ENCODE results near the gene PUS7.
"Not testable (repeated sequence)": the region's sequence is repeated elsewhere in the genome, so short reads cannot be mapped to it uniquely, and the experiment has no call there.

The PUS7 gene, protein sequence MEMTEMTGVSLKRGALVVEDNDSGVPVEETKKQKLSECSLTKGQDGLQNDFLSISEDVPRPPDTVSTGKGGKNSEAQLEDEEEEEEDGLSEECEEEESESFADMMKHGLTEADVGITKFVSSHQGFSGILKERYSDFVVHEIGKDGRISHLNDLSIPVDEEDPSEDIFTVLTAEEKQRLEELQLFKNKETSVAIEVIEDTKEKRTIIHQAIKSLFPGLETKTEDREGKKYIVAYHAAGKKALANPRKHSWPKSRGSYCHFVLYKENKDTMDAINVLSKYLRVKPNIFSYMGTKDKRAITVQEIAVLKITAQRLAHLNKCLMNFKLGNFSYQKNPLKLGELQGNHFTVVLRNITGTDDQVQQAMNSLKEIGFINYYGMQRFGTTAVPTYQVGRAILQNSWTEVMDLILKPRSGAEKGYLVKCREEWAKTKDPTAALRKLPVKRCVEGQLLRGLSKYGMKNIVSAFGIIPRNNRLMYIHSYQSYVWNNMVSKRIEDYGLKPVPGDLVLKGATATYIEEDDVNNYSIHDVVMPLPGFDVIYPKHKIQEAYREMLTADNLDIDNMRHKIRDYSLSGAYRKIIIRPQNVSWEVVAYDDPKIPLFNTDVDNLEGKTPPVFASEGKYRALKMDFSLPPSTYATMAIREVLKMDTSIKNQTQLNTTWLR

DNA sequence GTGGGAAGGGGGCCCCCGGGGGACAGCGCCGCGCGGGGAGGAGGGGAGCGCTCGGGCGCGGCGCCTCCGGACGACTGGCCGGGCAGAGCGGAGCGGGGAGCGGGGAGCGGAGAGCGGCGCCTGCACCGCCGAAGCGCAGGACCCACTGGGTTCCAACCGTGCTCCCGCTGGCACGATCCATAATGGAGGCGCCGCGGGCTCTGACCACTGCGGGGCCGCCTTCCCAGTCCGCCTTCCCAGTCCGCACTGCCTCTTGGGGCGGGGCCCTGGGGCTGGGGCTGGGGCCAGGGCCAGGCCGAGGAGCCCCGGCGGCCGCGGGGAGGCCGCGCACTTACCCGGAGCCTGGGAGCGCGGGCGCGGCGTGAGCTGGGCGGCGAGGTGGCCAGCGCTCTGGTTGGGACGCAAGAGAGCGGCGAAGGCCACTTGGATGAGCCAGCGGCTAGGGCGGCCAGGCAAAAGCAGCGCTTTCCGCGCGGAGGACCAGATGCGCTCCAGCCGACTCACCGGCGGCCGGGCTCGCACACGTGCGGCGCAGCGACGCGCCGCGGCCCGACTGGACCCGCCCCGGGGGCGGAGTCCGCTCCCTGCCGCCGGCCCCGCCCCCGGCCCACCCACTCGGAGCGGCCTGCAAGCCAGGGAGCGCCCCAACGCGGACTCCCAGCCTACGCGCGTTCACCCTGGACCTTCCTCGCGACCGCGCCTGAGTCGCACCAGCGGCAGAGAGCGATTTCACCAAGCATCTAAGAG is at the start of gene PUS7:
TSS of gene PUS7 (minus strand) at position 555 of the 747 bp plus-strand sequence. CDS start 13,759 bp downstream, outside the sequence.
- peak; percentile 82 for DNase-seq (ENCODE audit: low read depth)

DNA sequence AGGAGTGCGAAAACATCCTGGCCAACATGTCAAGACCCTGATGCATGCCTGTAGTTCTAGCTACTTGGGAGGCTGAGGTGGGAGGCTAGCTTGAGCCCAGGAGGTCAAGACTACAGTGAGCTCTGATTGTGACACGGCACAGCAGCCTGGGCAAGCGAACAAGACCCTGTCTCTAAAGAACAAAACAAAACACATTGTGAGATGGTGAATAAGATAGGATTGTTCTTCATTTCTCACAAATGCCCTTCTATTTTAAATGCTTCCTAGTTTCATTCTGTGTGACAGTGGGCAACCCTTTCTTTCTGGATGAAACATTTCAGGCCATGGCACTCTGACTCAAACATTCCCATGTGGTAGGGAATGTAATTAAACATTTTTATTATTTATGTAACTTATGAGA is 45.8 kb upstream of the PUS7 start:
- DNase-seq (ENCODE audit: low read depth) = no peak

DNA sequence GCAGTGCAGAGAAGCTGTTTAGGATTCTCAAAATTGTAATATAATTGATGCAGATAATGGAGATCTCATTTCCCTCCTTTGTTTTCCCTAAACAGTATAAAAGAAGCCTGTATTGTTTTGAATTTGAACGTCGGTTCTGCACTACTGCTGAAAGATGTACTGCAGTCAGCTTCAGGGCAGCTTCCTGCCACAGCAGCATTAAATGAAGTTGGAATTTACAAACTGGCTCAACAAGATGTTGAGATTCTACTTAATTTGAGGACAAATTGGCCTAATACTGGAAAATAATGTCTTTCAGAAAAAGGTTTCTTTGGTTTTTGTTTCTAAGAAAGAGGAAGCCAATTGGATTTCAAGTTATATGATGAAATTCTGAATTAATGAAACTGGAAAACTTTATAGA is 45.0 kb upstream of the PUS7 start:
- DNase-seq (ENCODE audit: low read depth) = no peak

DNA sequence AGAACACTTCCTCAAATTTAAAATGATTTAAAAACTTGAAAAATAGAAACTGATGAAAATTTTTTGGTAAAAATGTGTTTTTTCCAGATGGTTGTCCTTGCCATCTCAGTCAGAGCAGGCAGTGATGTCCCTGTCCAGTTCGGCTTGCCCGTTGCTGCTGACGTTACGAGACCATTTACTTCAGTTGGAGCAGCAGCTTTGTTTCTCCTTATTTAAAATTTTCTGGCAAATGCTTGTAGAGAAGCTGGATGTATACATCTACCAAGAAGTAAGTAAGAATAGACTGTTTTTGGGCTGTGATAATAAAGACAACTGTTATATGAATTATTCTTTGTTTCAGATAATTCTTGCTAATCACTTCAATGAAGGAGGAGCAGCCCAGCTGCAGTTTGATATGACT is 43.1 kb upstream of the PUS7 start:
- DNase-seq (ENCODE audit: low read depth) = no peak

DNA sequence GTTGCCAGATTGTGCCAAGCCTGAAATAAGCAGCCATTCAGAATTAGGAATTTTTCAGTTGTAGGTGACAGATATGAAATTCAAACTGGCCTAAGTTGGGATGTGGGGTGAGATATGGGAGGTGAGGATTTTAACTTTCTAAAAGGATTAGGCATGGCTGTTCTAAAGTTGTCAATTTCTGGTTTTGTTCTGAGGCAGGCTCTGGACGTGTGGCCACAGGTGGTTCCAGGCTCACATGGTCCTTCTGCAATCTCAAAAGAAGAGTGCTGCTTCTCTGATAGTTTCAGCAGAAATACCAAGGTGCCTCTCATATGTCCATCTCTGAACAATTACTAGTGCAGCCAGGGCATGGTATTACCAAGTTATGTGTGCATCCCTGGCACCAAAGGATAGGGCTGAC is 37.9 kb upstream of the PUS7 start:
- DNase-seq (ENCODE audit: low read depth) = no peak

DNA sequence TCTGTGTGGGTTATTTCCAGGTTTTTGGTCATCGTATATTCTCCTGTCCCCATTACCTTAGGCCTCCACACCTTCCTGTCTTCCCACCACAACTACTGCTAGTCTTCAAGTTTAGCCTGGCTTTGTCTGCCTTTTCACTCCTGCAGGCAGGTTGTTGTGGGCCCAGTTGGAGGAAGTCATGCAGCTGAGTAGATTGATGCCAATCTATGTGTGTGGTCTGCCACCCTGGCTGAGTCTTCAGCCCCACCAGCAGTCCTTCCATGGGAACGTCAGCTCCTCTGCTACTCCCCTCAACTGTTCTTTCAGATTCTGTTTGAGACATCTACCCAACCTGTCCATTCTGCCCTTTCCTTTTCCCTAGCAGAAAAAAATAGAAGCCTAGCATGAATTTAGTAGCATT is 16.3 kb upstream of the PUS7 start:
- no peak for DNase-seq (ENCODE audit: low read depth)

DNA sequence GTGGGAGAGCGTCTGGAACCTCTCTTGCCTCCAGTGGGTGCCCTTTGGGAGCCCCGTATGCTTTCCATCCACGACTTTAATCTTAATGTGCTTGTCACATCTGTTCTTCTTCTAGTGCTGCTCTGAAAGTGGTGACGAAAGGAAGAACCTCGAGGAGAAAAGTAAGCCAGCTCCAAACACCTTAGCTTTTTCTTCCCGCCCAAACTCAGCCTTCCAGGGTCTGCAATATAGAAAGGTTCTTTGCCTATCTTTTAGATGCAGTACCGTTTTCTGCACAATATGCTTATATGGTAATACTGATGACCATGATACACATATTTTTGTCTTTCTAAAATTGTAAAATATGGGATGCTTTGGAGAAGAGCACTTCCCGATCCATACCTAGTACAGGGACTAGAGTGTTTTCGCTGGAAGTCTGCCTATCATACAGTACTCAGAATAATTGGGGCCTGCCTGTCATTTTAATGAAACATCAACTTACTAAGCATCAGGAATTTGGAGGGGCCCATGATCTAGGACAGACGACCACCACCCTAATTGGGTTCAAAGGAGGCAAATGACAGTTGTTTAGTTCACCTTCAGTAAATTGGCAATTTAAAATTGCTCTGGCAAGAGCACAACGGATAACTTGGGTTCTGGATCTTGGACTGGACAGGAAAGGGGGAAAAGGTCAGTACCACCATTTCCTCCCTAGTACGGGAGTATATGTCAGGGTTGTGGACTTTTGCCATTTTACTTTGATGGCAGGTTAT is 10.8 kb upstream of the PUS7 start:
- DNase-seq (ENCODE audit: low read depth) = no peak

DNA sequence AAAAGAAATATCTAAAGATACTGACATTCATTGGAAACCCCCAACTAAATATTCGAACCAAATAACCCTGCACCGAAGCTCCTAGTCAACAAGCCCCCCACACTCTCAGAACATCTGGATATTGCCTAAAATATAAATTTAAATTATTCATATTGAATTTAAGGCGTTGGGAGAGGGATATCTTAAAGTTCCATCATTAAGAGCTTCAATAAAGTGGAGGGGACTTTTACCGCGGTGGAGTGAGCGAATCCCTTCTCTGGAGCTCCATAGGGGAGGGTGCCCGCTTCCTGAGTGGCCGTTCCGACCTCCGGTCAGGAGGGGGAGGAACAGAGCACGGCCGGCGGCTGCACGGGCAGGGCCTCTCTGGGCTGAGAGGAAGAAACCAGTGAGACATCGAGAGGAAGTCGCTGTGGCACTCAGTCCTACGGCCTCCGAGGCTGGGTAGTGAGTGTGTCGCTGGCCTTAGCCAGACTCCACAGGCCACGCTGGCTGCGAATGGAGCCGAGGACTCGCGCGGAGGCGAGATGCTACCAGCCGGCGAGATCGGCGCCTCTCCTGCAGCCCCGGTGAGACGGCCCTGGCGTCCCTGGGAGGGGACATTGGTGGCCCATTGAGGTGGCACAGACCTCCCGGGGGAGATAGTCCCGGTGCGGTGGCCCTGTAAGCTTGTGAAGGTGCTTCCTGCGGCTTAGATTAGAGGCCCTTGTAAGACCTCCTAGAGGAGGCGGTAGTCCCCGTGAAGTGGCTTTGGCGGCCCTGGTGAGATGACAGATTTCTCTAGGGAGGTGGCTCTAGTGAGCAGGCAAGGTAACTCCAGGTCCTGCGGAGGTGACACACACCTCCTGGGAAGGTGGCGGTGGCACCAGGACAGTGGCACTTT is 10.0 kb upstream of the PUS7 start, which contains the start of gene RINT1:
TSS of gene RINT1 (plus strand) at position 410 of the 880 bp plus-strand sequence. CDS start at position 525, 115 bp downstream.
- peak; percentile 81 for DNase-seq (ENCODE audit: low read depth)

DNA sequence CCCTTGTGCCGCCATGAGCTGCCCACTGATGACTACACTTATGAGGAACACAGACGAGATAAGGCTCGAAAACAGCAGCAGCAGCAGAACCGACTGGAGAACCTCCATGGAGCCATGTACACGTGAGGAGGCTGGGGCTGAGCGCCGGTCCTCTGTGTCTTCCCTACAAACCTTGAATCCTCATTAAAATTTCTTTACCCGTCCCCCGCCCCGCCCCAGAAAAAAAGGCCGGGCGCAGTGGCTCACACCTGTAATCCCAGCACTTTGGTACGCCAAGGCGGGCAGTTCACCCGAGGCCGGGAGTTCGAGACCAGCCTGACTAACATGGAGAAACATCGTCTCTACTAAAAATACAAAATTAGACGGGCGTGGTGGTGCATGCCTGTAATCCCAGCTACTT is 8.5 kb upstream of the PUS7 start:
- no peak for DNase-seq (ENCODE audit: low read depth)

DNA sequence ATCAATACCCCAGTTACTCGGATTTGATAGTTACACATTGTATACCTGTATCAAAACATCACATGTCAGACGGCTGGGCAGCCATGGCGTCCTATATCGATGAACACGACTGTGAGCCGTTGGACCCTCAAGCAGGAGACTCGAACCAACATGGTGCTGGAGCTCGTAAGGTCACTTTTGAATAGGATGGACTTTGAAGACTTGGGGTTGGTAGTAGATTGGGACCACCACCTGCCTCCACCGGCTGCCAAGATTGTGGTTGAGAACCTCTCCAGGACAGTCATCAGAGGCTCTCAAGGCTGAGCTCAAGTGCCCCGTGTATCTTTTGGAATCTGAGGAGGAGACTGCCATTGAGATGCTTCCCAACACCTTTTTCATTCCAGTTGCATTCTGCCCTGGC is 8.1 kb upstream of the PUS7 start:
- DNase-seq (ENCODE audit: low read depth) = no peak

DNA sequence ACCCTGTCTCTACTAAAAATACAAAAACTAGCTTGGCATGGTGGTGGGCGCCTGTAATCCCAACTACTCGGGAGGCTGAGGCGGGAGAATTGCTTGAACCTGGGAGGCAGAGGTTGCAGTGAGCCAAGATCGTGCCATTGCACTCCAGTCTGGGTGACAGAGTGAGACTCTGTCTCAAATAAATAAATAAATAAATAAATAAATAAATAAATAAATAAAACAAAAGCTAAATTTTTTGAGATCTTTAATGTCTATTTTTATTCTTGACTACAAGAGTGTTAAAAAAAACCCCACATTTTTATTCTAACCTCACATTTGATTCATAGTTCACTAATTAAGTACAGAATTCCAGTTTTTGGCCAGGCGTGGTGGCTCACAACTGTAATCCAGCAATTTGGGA is 5.7 kb upstream of the PUS7 start:
- not testable (repeated sequence) for DNase-seq (ENCODE audit: low read depth)

DNA sequence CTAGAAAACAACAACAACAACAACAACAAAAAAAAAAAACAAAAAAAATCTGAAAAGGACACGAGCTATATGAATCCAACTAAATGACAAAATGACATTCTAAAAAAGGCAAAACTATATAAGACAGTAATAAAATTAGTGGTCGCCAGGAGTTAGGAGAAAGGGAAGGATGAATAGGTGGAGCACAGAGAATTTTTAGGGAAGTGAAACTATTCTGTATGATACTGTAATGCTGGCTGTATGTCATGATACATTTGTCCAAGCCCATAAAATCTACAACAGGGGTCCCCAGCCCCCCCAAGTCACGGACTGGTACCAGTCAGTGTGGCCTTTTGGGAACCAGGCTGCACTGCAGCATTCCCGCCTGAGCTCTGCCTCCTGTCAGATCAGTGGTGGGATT is 2.8 kb upstream of the PUS7 start:
- no peak for DNase-seq (ENCODE audit: low read depth)

DNA sequence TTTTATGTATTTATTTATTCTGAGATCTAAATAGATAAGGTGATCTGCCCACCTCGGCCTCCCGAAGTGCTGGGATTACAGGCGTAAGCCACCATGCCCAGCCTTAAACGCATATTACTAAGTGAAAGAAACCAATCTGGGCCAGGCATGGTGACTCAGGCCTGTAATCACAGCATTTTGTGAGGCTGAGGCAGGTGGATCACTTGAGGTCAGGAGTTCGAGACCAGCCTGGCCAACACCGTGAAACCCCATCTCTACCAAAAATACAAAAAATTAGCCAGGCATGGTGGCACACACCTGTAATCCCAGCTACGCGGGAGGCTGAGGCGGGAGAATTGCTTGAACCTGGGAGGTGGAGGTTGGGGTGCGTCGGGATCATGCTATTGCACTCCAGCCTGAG is 2.4 kb upstream of the PUS7 start:
- DNase-seq (ENCODE audit: low read depth) = not testable (repeated sequence)

DNA sequence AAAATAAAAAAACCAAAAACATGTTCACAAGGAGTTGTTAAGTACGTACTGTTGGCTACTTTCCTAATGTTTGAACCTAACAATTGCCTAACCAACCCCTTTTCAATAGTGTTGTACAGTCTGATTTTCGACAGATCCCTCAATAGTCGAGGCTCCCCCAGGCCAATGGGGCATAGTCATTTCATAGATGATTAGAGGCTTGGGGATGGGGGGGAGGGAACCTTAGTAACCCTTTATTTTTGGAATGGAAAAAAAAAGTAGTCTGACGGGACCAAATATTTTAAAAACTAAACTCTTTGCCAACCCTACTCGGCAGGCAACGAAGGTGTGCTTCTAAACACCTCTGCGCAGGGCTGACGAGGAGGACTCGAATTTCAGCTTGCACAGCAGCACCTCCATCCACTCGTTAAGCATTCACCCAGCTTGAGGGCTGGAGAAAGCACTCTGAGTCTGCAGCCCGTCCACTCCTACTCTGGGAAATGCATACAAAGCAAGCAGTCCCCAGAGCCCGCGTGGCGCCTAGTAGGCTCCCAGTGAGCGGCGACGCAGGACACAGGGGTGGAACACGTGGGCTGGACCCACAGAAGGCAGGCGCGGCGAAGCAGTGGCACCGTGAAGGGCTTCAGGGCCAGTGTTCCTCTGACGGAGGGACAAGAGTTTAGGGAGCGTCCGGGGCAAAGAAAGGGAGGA is 899 bp downstream of the PUS7 start:
- no peak for DNase-seq (ENCODE audit: low read depth)

DNA sequence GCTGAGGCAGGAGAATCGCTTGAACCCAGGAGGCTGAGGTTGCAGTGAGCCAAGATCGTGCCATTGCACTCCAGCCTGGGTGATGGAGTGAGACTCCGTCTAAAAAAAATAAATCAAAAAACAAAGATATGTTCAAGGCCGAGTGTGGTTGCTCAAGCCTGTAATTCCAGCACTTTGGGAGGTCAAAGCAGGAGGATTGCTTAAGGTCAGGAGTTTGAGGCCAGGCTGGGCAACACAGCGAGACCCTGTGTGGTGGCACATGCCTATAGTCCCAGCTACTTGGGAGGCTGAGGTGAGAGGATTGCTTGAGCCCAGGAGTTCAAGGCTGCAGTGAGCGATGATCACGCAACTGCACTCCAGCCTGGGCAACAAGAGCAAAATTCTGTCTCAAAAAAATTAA is 1.5 kb downstream of the PUS7 start:
- not testable (repeated sequence) for DNase-seq (ENCODE audit: low read depth)

DNA sequence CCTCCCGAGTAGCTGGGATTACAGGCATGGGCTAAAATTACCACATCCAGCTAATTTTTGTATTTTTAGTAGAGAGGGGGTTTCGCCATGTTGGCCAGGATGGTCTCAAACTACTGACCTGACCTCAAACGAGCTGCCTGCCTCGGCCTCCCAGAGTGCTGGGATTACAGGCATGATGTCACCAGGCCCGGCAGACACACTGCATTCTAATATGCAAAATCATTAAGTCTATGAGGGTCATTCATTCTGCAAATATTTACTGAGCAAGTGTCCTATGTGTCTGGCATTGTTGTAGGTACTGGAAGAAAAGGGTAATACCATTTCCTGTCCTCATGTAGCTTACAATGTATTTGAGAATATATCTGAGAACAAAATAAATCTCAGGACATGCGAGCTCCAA is 2.7 kb downstream of the PUS7 start:
- no peak for DNase-seq (ENCODE audit: low read depth)

DNA sequence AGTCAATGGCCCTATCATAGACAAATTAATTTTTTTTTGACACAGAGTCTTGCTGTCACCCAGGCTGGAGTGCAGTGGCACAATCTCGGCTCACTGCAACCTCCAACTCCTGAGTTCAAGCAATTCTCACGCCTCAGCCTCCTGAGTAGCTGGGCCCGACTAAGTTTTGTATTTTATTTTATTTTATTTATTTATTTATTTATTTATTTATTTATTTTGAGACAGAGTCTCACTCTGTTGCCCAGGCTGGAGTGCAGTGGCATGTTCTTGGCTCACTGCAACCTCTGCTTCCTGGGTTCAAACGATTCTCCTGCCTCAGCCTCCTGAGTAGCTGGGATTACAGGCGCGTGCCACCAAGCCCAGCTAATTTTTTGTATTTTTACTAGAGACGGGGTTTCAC is 6.5 kb downstream of the PUS7 start:
- DNase-seq (ENCODE audit: low read depth) = not testable (repeated sequence)

DNA sequence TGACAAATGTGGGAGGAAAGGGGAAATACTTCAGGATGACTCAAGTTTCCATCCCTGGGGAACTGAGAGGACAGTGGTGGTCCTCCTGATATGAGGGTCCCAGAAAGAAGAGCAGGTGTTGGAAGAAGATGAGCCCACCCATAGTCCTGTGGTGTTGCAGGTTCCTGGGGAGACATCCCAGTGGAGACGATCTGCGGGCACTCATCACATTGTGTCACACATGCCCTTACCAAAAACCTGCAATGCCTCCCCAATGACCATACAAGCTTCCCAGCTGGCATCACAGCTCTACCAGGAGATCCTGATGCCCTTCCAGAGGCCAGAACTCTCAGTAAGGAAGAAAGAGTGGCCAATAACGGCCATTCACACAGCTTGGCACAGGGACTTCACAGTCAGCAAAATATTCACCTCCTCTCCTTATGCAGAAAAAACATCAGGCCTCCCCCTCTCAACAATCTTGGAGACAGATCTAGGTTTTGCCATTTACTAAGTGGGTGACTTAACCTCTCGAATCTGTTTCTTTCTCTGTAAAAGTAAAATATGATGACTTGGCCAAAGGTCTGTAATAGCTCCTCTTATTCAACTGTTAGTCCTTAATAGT is 9.0 kb downstream of the PUS7 start:
- no peak for DNase-seq (ENCODE audit: low read depth)

DNA sequence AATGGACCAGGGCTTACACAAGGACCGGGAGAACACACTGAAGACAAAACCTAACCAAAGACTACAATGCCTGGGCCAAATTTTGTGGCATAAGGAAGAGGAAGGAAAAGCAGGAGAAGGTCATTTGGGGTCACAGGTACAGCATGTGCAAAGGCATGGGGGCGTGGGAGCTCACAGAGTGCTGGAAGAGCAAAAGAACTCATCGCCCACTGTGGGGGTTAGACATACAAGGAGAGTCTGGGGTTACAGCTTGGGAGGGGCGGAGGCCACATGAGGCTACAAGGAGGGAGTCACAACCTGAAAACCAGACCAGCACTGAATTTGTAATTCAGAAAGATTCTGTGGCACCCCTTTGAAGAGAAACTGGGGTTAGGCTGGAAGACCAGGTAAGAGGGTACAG is 9.7 kb downstream of the PUS7 start:
- no peak for DNase-seq (ENCODE audit: low read depth)

DNA sequence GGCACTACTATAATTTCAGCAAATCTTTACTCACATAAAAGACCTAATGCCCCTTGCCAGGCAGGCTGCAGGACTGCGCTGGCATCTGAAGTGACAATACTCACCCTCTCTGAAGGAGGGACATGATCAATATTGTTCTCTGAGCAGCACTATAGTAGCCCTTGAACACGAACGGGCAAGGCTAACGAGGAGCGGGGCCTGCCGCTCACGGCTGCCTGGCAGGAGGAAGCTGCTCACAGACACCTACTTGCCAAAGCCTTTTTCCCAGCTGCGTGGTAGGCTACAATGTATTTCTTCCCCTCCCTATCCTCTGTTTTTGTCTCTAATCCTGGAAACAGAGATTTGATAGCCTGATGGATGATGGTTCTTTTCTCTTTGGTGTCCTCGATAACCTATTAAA is 19.9 kb downstream of the PUS7 start:
- no peak for DNase-seq (ENCODE audit: low read depth)

Data from stromal cell of bone marrow (primary cell).